Measurements from ENCODE around the gene GIGYF2.
A peak's percentile ranks its signal among the peaks of the same experiment; 100 is the strongest.
"Not testable (repeated sequence)": the region's sequence is repeated elsewhere in the genome, so short reads cannot be mapped to it uniquely, and the experiment has no call there.

The GIGYF2 gene

GRCh38 chr2:232687382-232688160, 9.6 kb upstream of the GIGYF2 start:
- no peak for DNase-seq

GRCh38 chr2:232688201-232688600, 8.9 kb upstream of the GIGYF2 start:
- no peak for DNase-seq

GRCh38 chr2:232689152-232689910, 7.8 kb upstream of the GIGYF2 start:
- DNase-seq: peak; percentile 24

- not testable (repeated sequence) for DNase-seq
These were observed 6.0 kb upstream of the GIGYF2 start for GRCh38 chr2:232691117-232691516.

GRCh38 chr2:232693344-232693743, 3.8 kb upstream of the GIGYF2 start:
- DNase-seq: no peak

- no peak for DNase-seq
These were observed 497 bp upstream of the GIGYF2 start for GRCh38 chr2:232696609-232697058.

GRCh38 chr2:232697807-232698110, 628 bp downstream of the GIGYF2 start:
- no peak for DNase-seq

- no peak for DNase-seq
These were observed 1.5 kb downstream of the GIGYF2 start for GRCh38 chr2:232698556-232699091.

GRCh38 chr2:232699110-232699509, 2.0 kb downstream of the GIGYF2 start:
- DNase-seq: no peak

- no peak for DNase-seq
These were observed 3.0 kb downstream of the GIGYF2 start for GRCh38 chr2:232700154-232700553.

GRCh38 chr2:232707076-232707475, 9.9 kb downstream of the GIGYF2 start:
- DNase-seq: no peak

GRCh38 chr2:232713505-232713904, 16.4 kb downstream of the GIGYF2 start:
- no peak for DNase-seq

- DNase-seq: no peak
These were observed 17.8 kb downstream of the GIGYF2 start for GRCh38 chr2:232714969-232715368.

GRCh38 chr2:232720056-232720455, 22.9 kb downstream of the GIGYF2 start:
- not testable (repeated sequence) for DNase-seq

- DNase-seq: no peak
These were observed 24.1 kb downstream of the GIGYF2 start for GRCh38 chr2:232721261-232721660.

- DNase-seq: no peak
These were observed 24.8 kb downstream of the GIGYF2 start for GRCh38 chr2:232721882-232722281.

GRCh38 chr2:232723027-232723426, 25.9 kb downstream of the GIGYF2 start:
- DNase-seq: no peak

- no peak for DNase-seq
These were observed 31.7 kb downstream of the GIGYF2 start for GRCh38 chr2:232728785-232729184.

GRCh38 chr2:232731470-232731869, 34.3 kb downstream of the GIGYF2 start:
- DNase-seq: no peak

GRCh38 chr2:232741294-232741693, 44.2 kb downstream of the GIGYF2 start:
- no peak for DNase-seq

- DNase-seq: no peak
These were observed 44.8 kb downstream of the GIGYF2 start for GRCh38 chr2:232741972-232742371.

GRCh38 chr2:232744963-232745362, 47.8 kb downstream of the GIGYF2 start:
- no peak for DNase-seq

- DNase-seq: no peak
These were observed 50.9 kb downstream of the GIGYF2 start for GRCh38 chr2:232748038-232748437.

- DNase-seq: no peak
These were observed 52.2 kb downstream of the GIGYF2 start for GRCh38 chr2:232749331-232749730.
